PC-3 (cell line): ENCODE measurements around the gene PPP1R1B. TPM values are rescaled to one million over a fixed set of nuclear protein-coding genes. Genes with fewer than 3 reads are reported as not detected.

Experiments used
- ATAC-seq: fragments of 200-7000 bp; cut with Tn5 transposase; 2 replicates; pipeline ENCODE4 v1.9.1; 2020; ENCODE audit warnings: mild to moderate bottlenecking, moderate library complexity
- BruUV-seq: library from RNA; stranded (reverse); fragments of 400-500 nt; replicated peaks from 2 replicates; lab custom pipeline; 2021; lab: Mats Ljungman, UMichigan
- CTCF ChIA-PET: fragments of 300-600 bp; sonication (Branson Sonifier 250); formaldehyde crosslinking; loops from one replicate; lab custom pipeline; 2022; ENCODE audit warnings: antibody characterized with exemption; lab: Charles Lee
- POLR2A ChIA-PET: fragments of 300-600 bp; sonication (Branson Sonifier 250); formaldehyde crosslinking; loops from one replicate; lab custom pipeline; 2022; ENCODE audit warnings: antibody characterized with exemption; ENCODE audit not compliant: unreplicated experiment; lab: Charles Lee
- DNase-seq: peaks from one replicate; pipeline ENCODE4 v3.0.0-alpha.2; 2015
- H2AFZ ChIP-seq: fragments of 300-600 bp; sonication (generic); 2 replicates; pipeline ENCODE4 v1.6.0; 2016; ENCODE audit warnings: antibody characterized with exemption, low read length
- H3F3A ChIP-seq: fragments of 300-600 bp; sonication (generic); one replicate; pipeline ENCODE4 v1.6.0; 2017; ENCODE audit warnings: antibody characterized with exemption, low read length, control low read depth, mild to moderate bottlenecking; ENCODE audit not compliant: unreplicated experiment
- H3K27ac ChIP-seq: fragments of 300-600 bp; sonication (generic); 2 replicates; pipeline ENCODE4 v1.5.1; 2016; ENCODE audit warnings: mild to moderate bottlenecking, low read length
- H3K27me3 ChIP-seq: fragments of 300-600 bp; sonication (generic); 2 replicates; pipeline ENCODE4 v1.6.1; 2016; ENCODE audit warnings: low read length, mixed read lengths
- H3K36me3 ChIP-seq: fragments of 300-600 bp; sonication (generic); 2 replicates; pipeline ENCODE4 v1.6.1; 2016; ENCODE audit warnings: low read depth, mixed run types, low read length, mixed read lengths
- H3K4me1 ChIP-seq: fragments of 300-600 bp; sonication (generic); 2 replicates; pipeline ENCODE4 v1.5.1; 2016; ENCODE audit warnings: low read length; ENCODE audit not compliant: insufficient read depth
- H3K4me2 ChIP-seq: fragments of 300-600 bp; sonication (generic); 2 replicates; pipeline ENCODE4 v1.6.0; 2016; ENCODE audit warnings: low read length
- H3K4me3 ChIP-seq: fragments of 300-600 bp; sonication (generic); 2 replicates; pipeline ENCODE4 v1.5.1; 2016; ENCODE audit warnings: mild to moderate bottlenecking, low read length, mixed read lengths
- H3K79me2 ChIP-seq: fragments of 300-600 bp; sonication (generic); 2 replicates; pipeline ENCODE4 v1.6.1; 2017; ENCODE audit warnings: low read length, mixed read lengths
- H3K9ac ChIP-seq: fragments of 300-600 bp; sonication (generic); 2 replicates; pipeline ENCODE4 v1.6.0; 2016; ENCODE audit warnings: mild to moderate bottlenecking, low read length
- H3K9me2 ChIP-seq: fragments of 300-600 bp; sonication (generic); replicated peaks from 2 replicates; pipeline ENCODE4 v1.6.1; 2016; ENCODE audit warnings: mixed run types, low read length, mixed read lengths
- H3K9me3 ChIP-seq: fragments of 300-600 bp; sonication (generic); 2 replicates; pipeline ENCODE4 v1.6.1; 2016; ENCODE audit warnings: low read length, mixed read lengths
- H4K20me1 ChIP-seq: fragments of 300-600 bp; sonication (generic); 2 replicates; pipeline ENCODE4 v1.6.1; 2016; ENCODE audit warnings: low read length, mixed read lengths
- CTCF ChIP-seq: fragments of 300-600 bp; sonication (generic); conservative IDR thresholded peaks from 2 replicates; pipeline ENCODE4 v1.5.1; 2017; ENCODE audit warnings: antibody characterized with exemption, low read depth, mild to moderate bottlenecking, low read length
- EZH2 ChIP-seq: fragments of 300-600 bp; sonication (generic); IDR thresholded peaks from one replicate; pipeline ENCODE4 v1.6.1; 2017; ENCODE audit warnings: antibody characterized with exemption, mild to moderate bottlenecking, low read length; ENCODE audit not compliant: unreplicated experiment
- EZH2phosphoT487 ChIP-seq: fragments of 300-600 bp; sonication (generic); IDR thresholded peaks from 2 replicates; pipeline ENCODE4 v1.6.1; 2018; ENCODE audit warnings: mild to moderate bottlenecking, antibody characterized with exemption, low read length, borderline replicate concordance
- intact Hi-C: fragments of 100-400 bp; cut with micrococcal nuclease; formaldehyde crosslinking; loops from 2 replicates; pipeline ENCODE4 v1.9.0; 2023
- total RNA-seq: library from RNA; depleted of rRNA; stranded (reverse); fragments of >200 nt; gene quantifications from 2 replicates; pipeline ENCODE4 v1.2.3, GENCODE V29; 2014

PPP1R1B gene
- total RNA-seq, 1 experiment from 2014 or later: 3.1 TPM

GRCh38 chr17:39636927-39637736 is 10.4 kb downstream of the PPP1R1B start, which contains the start of gene STARD3:
Gene STARD3, plus strand, starts transcription at chr17:39637144. Its CDS starts 16,388 bp downstream, at chr17:39653532.
- H3F3A ChIP-seq: no peaks in the 10 kb centered on the region
- ATAC-seq (peak; percentile 91), DNase-seq (peak; percentile 73)
- H3K79me2 ChIP-seq: peaks cover 49% of the 10 kb centered on the region
- POLR2A ChIA-PET: interaction anchor here (0.7 kb wide), 1 partner anchor 186 kb away, joined by 3 read pairs; the partner anchor contains the start of gene MED1
- no TSS peak for BruUV-seq
- H3K27me3 ChIP-seq: no peaks in the 10 kb centered on the region
- H3K9me3 ChIP-seq: no peaks in the 10 kb centered on the region
- intact Hi-C loops: no loop called here
- peak within 1 kb of the TSS; percentile 64 for H3K27ac ChIP-seq
- H3K9me2 ChIP-seq: no peaks in the 10 kb centered on the region
- H4K20me1 ChIP-seq: no peaks in the 10 kb centered on the region
- CTCF ChIA-PET: no interaction called here
- peaks cover 21% of the 10 kb centered on the region for H3K4me1 ChIP-seq
- peak within 1 kb of the TSS; percentile 96 for H3K4me2 ChIP-seq
- H2AFZ ChIP-seq: peak within 1 kb of the TSS; percentile 83
- H3K9ac ChIP-seq: peak within 1 kb of the TSS; percentile 90
- TF ChIP-seq CTCF (no peak), EZH2 (no peak), EZH2phosphoT487 (no peak)
- H3K4me3 ChIP-seq: peak within 1 kb of the TSS; percentile 94
- no peaks in the 10 kb centered on the region for H3K36me3 ChIP-seq

GRCh38 chr17:39638317-39638716 is 11.6 kb downstream of the PPP1R1B start:
- H3K4me2 ChIP-seq: peak overlapping the region; percentile 96
- H3F3A ChIP-seq: no peaks in the 10 kb centered on the region
- peak overlapping the region; percentile 90; the same call in 1 of the 2 replicates for H3K9ac ChIP-seq
- no peaks in the 10 kb centered on the region for H3K9me2 ChIP-seq
- TF ChIP-seq CTCF (no peak), EZH2phosphoT487 (no peak), EZH2 (no peak)
- ChIA-PET POLR2A (no interaction called here), CTCF (no interaction called here)
- peaks cover 19% of the 10 kb centered on the region for H3K4me1 ChIP-seq
- DNase-seq (no peak), ATAC-seq (no peak)
- intact Hi-C loops: no loop called here
- no peaks in the 10 kb centered on the region for H3K9me3 ChIP-seq
- no peaks in the 10 kb centered on the region for H4K20me1 ChIP-seq
- H3K27me3 ChIP-seq: no peaks in the 10 kb centered on the region
- H3K4me3 ChIP-seq: peak overlapping the region; percentile 94
- H3K27ac ChIP-seq: no peak overlapping the region
- BruUV-seq: no TSS peak
- H3K36me3 ChIP-seq: no peaks in the 10 kb centered on the region
- H2AFZ ChIP-seq: no peak overlapping the region
- H3K79me2 ChIP-seq: peaks cover 60% of the 10 kb centered on the region

DNA sequence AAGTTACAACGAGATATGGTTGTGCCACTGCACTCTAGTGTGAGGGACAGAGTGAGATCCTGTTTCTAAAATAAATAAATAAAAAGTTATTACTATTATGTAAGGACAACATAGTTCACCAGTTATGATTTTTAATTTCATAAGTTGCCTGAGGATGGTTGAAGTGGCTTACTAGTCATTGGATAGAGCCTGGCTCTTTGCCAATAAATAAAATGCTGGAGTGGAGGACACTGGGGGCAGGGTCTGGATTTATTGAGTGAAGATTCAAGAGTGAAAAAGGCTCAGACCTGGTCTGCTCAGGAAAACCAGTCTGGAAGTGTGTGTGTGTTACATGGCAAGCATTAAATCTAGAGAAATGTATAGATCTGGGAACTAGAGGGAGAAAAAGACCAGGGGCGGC is 12.3 kb downstream of the PPP1R1B start:
- H2AFZ ChIP-seq: no peak overlapping the region
- no peak overlapping the region for H3K4me3 ChIP-seq
- DNase-seq: no peak
- intact Hi-C loops: no loop called here
- ChIA-PET CTCF (no interaction called here), POLR2A (no interaction called here)
- H3K27ac ChIP-seq: no peak overlapping the region
- no TSS peak for BruUV-seq
- H3K27me3 ChIP-seq: no peaks in the 10 kb centered on the region
- H3K9me2 ChIP-seq: no peaks in the 10 kb centered on the region
- no peak for ATAC-seq
- H3K9ac ChIP-seq: no peak overlapping the region
- H4K20me1 ChIP-seq: no peaks in the 10 kb centered on the region
- no peaks in the 10 kb centered on the region for H3K9me3 ChIP-seq
- no peaks in the 10 kb centered on the region for H3F3A ChIP-seq
- no peak for TF ChIP-seq EZH2
- no peak for TF ChIP-seq CTCF
- no peak for TF ChIP-seq EZH2phosphoT487
- no peak overlapping the region for H3K4me2 ChIP-seq
- peaks cover 19% of the 10 kb centered on the region for H3K4me1 ChIP-seq
- H3K36me3 ChIP-seq: no peaks in the 10 kb centered on the region
- H3K79me2 ChIP-seq: peaks cover 68% of the 10 kb centered on the region
